H9 (cell line): ENCODE results near the gene YKT6. TPM values are rescaled to one million over a fixed set of nuclear protein-coding genes. Genes with fewer than 3 reads are reported as not detected.

Experiments
- DNase-seq: peaks from one replicate; pipeline ENCODE4 v3.0.0-alpha.2; 2017
- H2AFZ ChIP-seq: one replicate; pipeline ENCODE4 v1.6.1; 2013; ENCODE audit warnings: mild to moderate bottlenecking, low read length, control low read depth, moderate library complexity
- H2AK5ac ChIP-seq: 2 replicates; pipeline ENCODE4 v1.6.1; 2013; ENCODE audit warnings: low read length, control low read depth, mixed read lengths; ENCODE audit not compliant: insufficient read length
- H2BK120ac ChIP-seq: one replicate; pipeline ENCODE4 v1.6.1; 2013; ENCODE audit warnings: low read depth, mild to moderate bottlenecking, low read length, control low read depth, inconsistent platforms; ENCODE audit not compliant: poor library complexity, severe bottlenecking
- H2BK12ac ChIP-seq: 2 replicates; pipeline ENCODE4 v1.6.1; 2013; ENCODE audit warnings: low read length, control low read depth, mixed read lengths, low read depth; ENCODE audit not compliant: insufficient read length
- H2BK15ac ChIP-seq: 2 replicates; pipeline ENCODE4 v1.6.1; 2013; ENCODE audit warnings: low read depth, low read length, control low read depth
- H2BK20ac ChIP-seq: one replicate; pipeline ENCODE4 v1.6.1; 2013; ENCODE audit warnings: low read depth, mild to moderate bottlenecking, low read length, control low read depth, inconsistent platforms; ENCODE audit not compliant: poor library complexity, severe bottlenecking
- H2BK5ac ChIP-seq: 2 replicates; pipeline ENCODE4 v1.6.1; 2013; ENCODE audit warnings: low read length, control low read depth, mixed read lengths; ENCODE audit not compliant: insufficient read length
- H3K14ac ChIP-seq: 2 replicates; pipeline ENCODE4 v1.6.1; 2013; ENCODE audit warnings: low read length, control low read depth; ENCODE audit not compliant: insufficient read depth
- H3K18ac ChIP-seq: 2 replicates; pipeline ENCODE4 v1.6.1; 2013; ENCODE audit warnings: low read depth, mild to moderate bottlenecking, mixed read lengths, low read length, control low read depth; ENCODE audit not compliant: insufficient read length
- H3K23ac ChIP-seq: 2 replicates; pipeline ENCODE4 v1.6.1; 2013; ENCODE audit warnings: low read length, control low read depth, mixed read lengths, low read depth; ENCODE audit not compliant: insufficient read length
- H3K23me2 ChIP-seq: 2 replicates; pipeline ENCODE4 v1.6.1; 2013; ENCODE audit warnings: low read depth, mild to moderate bottlenecking, mixed read lengths, low read length, control low read depth; ENCODE audit not compliant: insufficient read length, poor library complexity, severe bottlenecking
- H3K27ac ChIP-seq: 2 replicates; pipeline ENCODE4 v1.5.1; 2013; ENCODE audit warnings: low read length, control low read depth, mixed read lengths, low read depth; ENCODE audit not compliant: insufficient read length
- H3K27me3 ChIP-seq: 2 replicates; pipeline ENCODE4 v1.6.1; 2013; ENCODE audit warnings: low read length, control low read depth, inconsistent platforms; ENCODE audit not compliant: insufficient read depth
- H3K4ac ChIP-seq: 2 replicates; pipeline ENCODE4 v1.6.1; 2013; ENCODE audit warnings: low read depth, mild to moderate bottlenecking, control low read depth, inconsistent platforms, low read length, moderate library complexity
- H3K4me1 ChIP-seq: 2 replicates; pipeline ENCODE4 v1.6.1; 2013; ENCODE audit warnings: low read length, control low read depth, inconsistent platforms; ENCODE audit not compliant: insufficient read depth
- H3K4me2 ChIP-seq: 2 replicates; pipeline ENCODE4 v1.6.1; 2013; ENCODE audit warnings: low read length, control low read depth, mixed read lengths; ENCODE audit not compliant: insufficient read length, insufficient read depth
- H3K56ac ChIP-seq: 2 replicates; pipeline ENCODE4 v1.6.1; 2013; ENCODE audit warnings: low read depth, mild to moderate bottlenecking, mixed read lengths, low read length, control low read depth; ENCODE audit not compliant: insufficient read length
- H3K79me1 ChIP-seq: 2 replicates; pipeline ENCODE4 v1.6.1; 2013; ENCODE audit warnings: low read depth, mild to moderate bottlenecking, moderate library complexity, low read length, control low read depth, inconsistent platforms; ENCODE audit not compliant: insufficient read depth, poor library complexity, severe bottlenecking
- H3K79me2 ChIP-seq: 2 replicates; pipeline ENCODE4 v1.6.1; 2013; ENCODE audit warnings: low read length, control low read depth, inconsistent platforms; ENCODE audit not compliant: insufficient read depth
- H3K9ac ChIP-seq: 2 replicates; pipeline ENCODE4 v1.6.1; 2013; ENCODE audit warnings: low read length, control low read depth, mixed read lengths; ENCODE audit not compliant: insufficient read length; ENCODE audit errors: extremely low read depth
- H3K9me3 ChIP-seq: one replicate; pipeline ENCODE4 v1.6.1; 2013; ENCODE audit warnings: low read depth, low read length, inconsistent platforms; ENCODE audit not compliant: control insufficient read depth
- H3T11ph ChIP-seq: one replicate; pipeline ENCODE4 v1.6.1; 2013; ENCODE audit warnings: mild to moderate bottlenecking, low read length, control low read depth, inconsistent platforms
- H4K20me1 ChIP-seq: one replicate; pipeline ENCODE4 v1.6.1; 2013; ENCODE audit not compliant: control insufficient read depth, insufficient read length, insufficient read depth
- H4K5ac ChIP-seq: 2 replicates; pipeline ENCODE4 v1.6.1; 2013; ENCODE audit warnings: low read depth, mild to moderate bottlenecking, mixed read lengths, low read length, control low read depth; ENCODE audit not compliant: insufficient read length
- H4K8ac ChIP-seq: replicated peaks from 2 replicates; pipeline ENCODE4 v1.6.1; 2013; ENCODE audit warnings: low read length, control low read depth, mixed read lengths, low read depth; ENCODE audit not compliant: insufficient read length
- H4K91ac ChIP-seq: 2 replicates; pipeline ENCODE4 v1.6.1; 2013; ENCODE audit warnings: low read depth, mild to moderate bottlenecking, moderate library complexity, mixed read lengths, low read length, control low read depth; ENCODE audit not compliant: insufficient read length
- H3K27ac Mint-ChIP-seq, 3 experiments: 2 replicates in 2 of 3; 3 replicates in 1 of 3; pipeline ENCODE4 v1.8.0; 2020 to 2021; ENCODE audit warnings: mixed read lengths in 3 of 3, mild to moderate bottlenecking in 1 of 3, moderate library complexity in 1 of 3
- H3K27me3 Mint-ChIP-seq: 2 replicates; pipeline ENCODE4 v1.8.0; 2021; ENCODE audit warnings: low read depth, mild to moderate bottlenecking, moderate library complexity, mixed read lengths
- H3K36me3 Mint-ChIP-seq, 3 experiments: 2 replicates in 2 of 3; 3 replicates in 1 of 3; pipeline ENCODE4 v1.8.0; 2020 to 2021; ENCODE audit warnings: low read depth in 3 of 3, mixed read lengths in 3 of 3; ENCODE audit not compliant: insufficient read depth in 1 of 3
- H3K4me1 Mint-ChIP-seq, 2 experiments: 2 replicates each; pipeline ENCODE4 v1.8.0; 2020; ENCODE audit warnings: mixed read lengths in 2 of 2
- H3K4me3 Mint-ChIP-seq, 2 experiments: 2 replicates in 1 of 2; 3 replicates in 1 of 2; pipeline ENCODE4 v1.8.0; 2020 to 2021; ENCODE audit warnings: mild to moderate bottlenecking in 2 of 2, mixed read lengths in 2 of 2, moderate library complexity in 1 of 2
- H3K9me3 Mint-ChIP-seq, 2 experiments: 2 replicates in 1 of 2; 3 replicates in 1 of 2; pipeline ENCODE4 v1.8.0; 2020; ENCODE audit warnings: mild to moderate bottlenecking in 2 of 2, mixed read lengths in 2 of 2, moderate library complexity in 1 of 2
- CTCF ChIP-seq: fragments of 200-600 bp; sonication (generic); conservative IDR thresholded peaks from 3 replicates; pipeline ENCODE4 v1.8.0; 2021; ENCODE audit warnings: antibody characterized with exemption, mild to moderate bottlenecking
- WGBS: extraction: QIAGEN DNeasy Blood & Tissue Kit; methylation state at CpG from one replicate; pipeline ENCODE4 v1.1.7; 2013; ENCODE audit warnings: missing lambda C conversion rate, low lambda C conversion rate, mixed read lengths; ENCODE audit not compliant: insufficient read length; ENCODE audit errors: extremely low coverage; 5-methylcytosine and 5-hydroxymethylcytosine counted together
- total RNA-seq: library from RNA; stranded (reverse); gene quantifications from 2 replicates; pipeline ENCODE4 v1.2.1, GENCODE V29; 2021

Gene YKT6
- total RNA-seq, 1 experiment from 2014 or later: 104 TPM

DNA sequence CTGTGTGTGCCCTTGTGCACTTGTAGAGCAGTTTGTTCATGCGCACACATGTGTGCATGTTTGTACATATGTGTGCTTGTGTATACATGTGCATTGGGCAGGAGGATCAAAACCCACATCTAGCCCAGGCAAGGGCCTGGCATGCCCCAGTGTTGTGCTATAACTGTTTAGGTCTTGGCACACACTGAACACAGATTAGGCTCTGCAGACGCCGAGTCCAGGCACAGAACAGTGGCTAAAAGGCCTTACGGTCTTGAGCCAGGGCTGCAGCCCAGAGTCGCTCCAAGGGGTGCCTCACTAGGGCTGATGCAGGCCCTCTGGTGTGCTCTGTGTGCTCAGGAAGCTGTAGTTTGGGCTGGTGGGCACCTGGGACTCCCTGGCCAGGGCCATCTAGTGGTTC is 55.7 kb downstream of the YKT6 start:
- Histone ChIP-seq H3K27me3 (no peaks in the 10 kb centered on the region), H3K18ac (no peak overlapping the region), H3K4me2 (no peak overlapping the region), H3K14ac (no peak overlapping the region), H2BK12ac (no peak overlapping the region), H2AK5ac (no peak overlapping the region), H3K4ac (no peak overlapping the region), H3K27ac (no peak overlapping the region), H2AFZ (no peak overlapping the region), H3T11ph (no peak overlapping the region), H3K23ac (no peak overlapping the region), H2BK5ac (no peak overlapping the region), H4K91ac (no peak overlapping the region), H2BK20ac (no peak overlapping the region), H2BK15ac (no peak overlapping the region), H3K4me1 (no peaks in the 10 kb centered on the region), H3K9me3 (no peaks in the 10 kb centered on the region), H3K79me2 (no peaks in the 10 kb centered on the region), H3K9ac (no peak overlapping the region), H3K79me1 (no peaks in the 10 kb centered on the region), H4K8ac (no peak overlapping the region), H2BK120ac (no peak overlapping the region), H3K56ac (no peak overlapping the region), H4K5ac (no peak overlapping the region), H4K20me1 (no peaks in the 10 kb centered on the region), H3K23me2 (no peaks in the 10 kb centered on the region)
- Mint-ChIP-seq H3K4me1 (no peaks in the 10 kb centered on the region), H3K9me3 (peaks cover 4 to 8% of the 10 kb centered on the region in 2 experiments; a peak in 4 of 5 replicates), H3K4me3 (no peak overlapping the region), H3K27ac (no peak overlapping the region), H3K36me3 (no peaks in the 10 kb centered on the region), H3K27me3 (no peaks in the 10 kb centered on the region; the same call in 1 of the 2 replicates)
- DNase-seq: no peak
- TF ChIP-seq CTCF: no peak
- WGBS: no CpG with 5 or more reads among the region's 5 CpGs
